Neural cell (in vitro differentiated cells): ENCODE results near the gene C8A. TPM values are rescaled to one million over a fixed set of nuclear protein-coding genes. Genes with fewer than 3 reads are reported as not detected.

Experiments
- H2AFZ ChIP-seq: fragments of 200-600, 300-800 bp; sonication (generic), shearing (Covaris generic); 2 replicates; pipeline ENCODE4 v1.6.0; 2014; ENCODE audit warnings: low read depth, mild to moderate bottlenecking, antibody characterized with exemption, low read length, moderate library complexity
- H3F3A ChIP-seq: fragments of 200-600 bp; shearing (Covaris generic); 2 replicates; pipeline ENCODE4 v1.6.1; 2016; ENCODE audit warnings: mild to moderate bottlenecking, moderate library complexity, mixed read lengths, antibody characterized with exemption, low read length; ENCODE audit not compliant: insufficient read depth, poor library complexity, severe bottlenecking
- H3K27ac ChIP-seq: fragments of 200-600, 300-800 bp; sonication (generic), shearing (Covaris generic); 2 replicates; pipeline ENCODE4 v1.5.1; 2014; ENCODE audit warnings: mild to moderate bottlenecking, low read length, moderate library complexity
- H3K27me3 ChIP-seq: fragments of 300-800, 200-600 bp; sonication (generic), shearing (Covaris generic); 2 replicates; pipeline ENCODE4 v1.6.0; 2014; ENCODE audit warnings: mild to moderate bottlenecking, low read depth, low read length, moderate library complexity; ENCODE audit not compliant: insufficient read depth
- H3K36me3 ChIP-seq: fragments of 300-800, 200-600 bp; sonication (generic), shearing (Covaris generic); 2 replicates; pipeline ENCODE4 v1.5.1; 2014; ENCODE audit warnings: mild to moderate bottlenecking, antibody characterized with exemption, low read length, moderate library complexity; ENCODE audit not compliant: insufficient read depth
- H3K4me2 ChIP-seq: fragments of 300-800, 200-600 bp; sonication (generic), shearing (Covaris generic); 2 replicates; pipeline ENCODE4 v1.6.0; 2014; ENCODE audit warnings: mild to moderate bottlenecking, low read length
- H3K4me3 ChIP-seq: fragments of 300-800, 200-600 bp; sonication (generic), shearing (Covaris generic); 2 replicates; pipeline ENCODE4 v1.5.1; 2014; ENCODE audit warnings: mild to moderate bottlenecking, low read length, moderate library complexity
- H3K79me2 ChIP-seq: fragments of 200-600 bp; shearing (Covaris generic); replicated peaks from 2 replicates; pipeline ENCODE4 v1.6.0; 2014; ENCODE audit warnings: mild to moderate bottlenecking, low read length, moderate library complexity; ENCODE audit not compliant: insufficient read depth
- H3K9ac ChIP-seq: fragments of 300-800, 200-600 bp; sonication (generic), shearing (Covaris generic); 2 replicates; pipeline ENCODE4 v1.6.1; 2016; ENCODE audit warnings: mild to moderate bottlenecking, low read length, mixed read lengths
- H3K9me2 ChIP-seq: fragments of 200-600 bp; shearing (Covaris generic); 2 replicates; pipeline ENCODE4 v1.6.1; 2016; ENCODE audit warnings: mild to moderate bottlenecking, low read length, mixed read lengths; ENCODE audit not compliant: insufficient read depth
- H3K9me3 ChIP-seq: fragments of 200-600, 300-800 bp; sonication (generic), shearing (Covaris generic); 2 replicates; pipeline ENCODE4 v1.6.1; 2016; ENCODE audit warnings: mild to moderate bottlenecking, mixed run types, low read length, moderate library complexity, mixed read lengths
- H4K20me1 ChIP-seq: fragments of 200-600 bp; shearing (Covaris generic); 2 replicates; pipeline ENCODE4 v1.6.1; 2016; ENCODE audit warnings: mild to moderate bottlenecking, mixed run types; ENCODE audit not compliant: insufficient read depth
- EP300 ChIP-seq: fragments of 450-650 bp; conservative IDR thresholded peaks from 2 replicates; pipeline ENCODE4 v1.6.1; 2014; ENCODE audit warnings: antibody characterized with exemption, mild to moderate bottlenecking, moderate library complexity; ENCODE audit not compliant: poor library complexity, severe bottlenecking
- EZH2 ChIP-seq: fragments of 200-600, 300-800 bp; shearing (Covaris generic), sonication (generic); IDR thresholded peaks from 2 replicates; pipeline ENCODE4 v1.6.1; 2014; ENCODE audit warnings: antibody characterized with exemption, low read length, borderline replicate concordance, mild to moderate bottlenecking; ENCODE audit not compliant: insufficient read depth, poor library complexity, severe bottlenecking
- MXI1 ChIP-seq: fragments of 450-650 bp; conservative IDR thresholded peaks from 2 replicates; pipeline ENCODE4 v1.6.1; 2014; ENCODE audit warnings: antibody characterized with exemption, mild to moderate bottlenecking; ENCODE audit not compliant: poor library complexity, severe bottlenecking
- POLR2AphosphoS5 ChIP-seq: IDR thresholded peaks from 2 replicates; pipeline ENCODE4 v1.6.1; 2012
- RAD21 ChIP-seq: fragments of 450-650 bp; conservative IDR thresholded peaks from 2 replicates; pipeline ENCODE4 v1.6.1; 2014; ENCODE audit warnings: antibody characterized with exemption, mild to moderate bottlenecking, moderate library complexity
- REST ChIP-seq: IDR thresholded peaks from 2 replicates; pipeline ENCODE4 v1.6.1; 2012; ENCODE audit warnings: borderline replicate concordance
- SMC3 ChIP-seq: fragments of 450-650 bp; conservative IDR thresholded peaks from 2 replicates; pipeline ENCODE4 v1.6.1; 2014; ENCODE audit warnings: antibody characterized with exemption, mild to moderate bottlenecking, moderate library complexity; ENCODE audit not compliant: poor library complexity
- TAF1 ChIP-seq: IDR thresholded peaks from 2 replicates; pipeline ENCODE4 v1.6.1; 2012; ENCODE audit warnings: low read depth
- polyA plus RNA-seq: library from polyadenylated mRNA; depleted of rRNA; stranded (reverse); fragments of >200 nt; gene quantifications from 2 replicates; pipeline ENCODE4 v1.2.3, GENCODE V29; 2014
- TF ChIP-seq, protein P1 (sequence below): fragments of 450-650 bp; IDR thresholded peaks from 2 replicates; pipeline ENCODE4 v1.5.1; 2014; ENCODE audit warnings: antibody characterized with exemption, mild to moderate bottlenecking, moderate library complexity; ENCODE audit not compliant: poor library complexity, severe bottlenecking

C8A gene
- polyA plus RNA-seq, 1 donor from 2014 or later = not detected

DNA sequence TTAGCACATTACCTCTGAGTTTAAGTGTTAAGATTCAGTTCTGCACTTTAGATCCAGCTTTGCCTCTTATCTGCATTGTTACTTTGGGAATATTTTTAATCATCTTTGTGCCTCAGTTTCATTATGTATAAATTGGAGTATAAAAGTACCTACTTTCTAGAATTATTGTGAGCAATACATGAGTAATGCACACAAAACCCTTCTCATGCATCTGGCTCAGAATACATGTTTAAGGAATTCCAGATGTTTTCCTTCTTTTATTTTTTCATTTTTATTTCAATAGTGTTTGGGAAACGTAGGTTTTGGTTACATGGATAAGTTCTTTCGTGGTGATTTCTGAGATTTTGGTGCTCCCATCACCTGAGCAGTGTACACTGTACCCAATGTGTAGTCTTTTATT lies 14.2 kb downstream of the C8A start:
- Histone ChIP-seq H3K27me3 (no peaks in the 10 kb centered on the region), H3F3A (no peaks in the 10 kb centered on the region), H3K79me2 (no peaks in the 10 kb centered on the region), H3K36me3 (no peaks in the 10 kb centered on the region), H4K20me1 (no peaks in the 10 kb centered on the region), H3K4me3 (no peak overlapping the region), H3K27ac (no peak overlapping the region), H3K4me2 (no peak overlapping the region), H3K9ac (no peak overlapping the region), H3K9me2 (no peaks in the 10 kb centered on the region), H2AFZ (no peak overlapping the region), H3K9me3 (no peaks in the 10 kb centered on the region)
- no peak for TF ChIP-seq TAF1
- no peak for TF ChIP-seq SMC3
- TF ChIP-seq, protein P1, sequence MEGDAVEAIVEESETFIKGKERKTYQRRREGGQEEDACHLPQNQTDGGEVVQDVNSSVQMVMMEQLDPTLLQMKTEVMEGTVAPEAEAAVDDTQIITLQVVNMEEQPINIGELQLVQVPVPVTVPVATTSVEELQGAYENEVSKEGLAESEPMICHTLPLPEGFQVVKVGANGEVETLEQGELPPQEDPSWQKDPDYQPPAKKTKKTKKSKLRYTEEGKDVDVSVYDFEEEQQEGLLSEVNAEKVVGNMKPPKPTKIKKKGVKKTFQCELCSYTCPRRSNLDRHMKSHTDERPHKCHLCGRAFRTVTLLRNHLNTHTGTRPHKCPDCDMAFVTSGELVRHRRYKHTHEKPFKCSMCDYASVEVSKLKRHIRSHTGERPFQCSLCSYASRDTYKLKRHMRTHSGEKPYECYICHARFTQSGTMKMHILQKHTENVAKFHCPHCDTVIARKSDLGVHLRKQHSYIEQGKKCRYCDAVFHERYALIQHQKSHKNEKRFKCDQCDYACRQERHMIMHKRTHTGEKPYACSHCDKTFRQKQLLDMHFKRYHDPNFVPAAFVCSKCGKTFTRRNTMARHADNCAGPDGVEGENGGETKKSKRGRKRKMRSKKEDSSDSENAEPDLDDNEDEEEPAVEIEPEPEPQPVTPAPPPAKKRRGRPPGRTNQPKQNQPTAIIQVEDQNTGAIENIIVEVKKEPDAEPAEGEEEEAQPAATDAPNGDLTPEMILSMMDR = no peak
- TF ChIP-seq POLR2AphosphoS5 = no peak
- TF ChIP-seq RAD21 = no peak
- no peak for TF ChIP-seq EZH2
- TF ChIP-seq MXI1 = no peak
- TF ChIP-seq EP300 = no peak
- no peak for TF ChIP-seq REST

DNA sequence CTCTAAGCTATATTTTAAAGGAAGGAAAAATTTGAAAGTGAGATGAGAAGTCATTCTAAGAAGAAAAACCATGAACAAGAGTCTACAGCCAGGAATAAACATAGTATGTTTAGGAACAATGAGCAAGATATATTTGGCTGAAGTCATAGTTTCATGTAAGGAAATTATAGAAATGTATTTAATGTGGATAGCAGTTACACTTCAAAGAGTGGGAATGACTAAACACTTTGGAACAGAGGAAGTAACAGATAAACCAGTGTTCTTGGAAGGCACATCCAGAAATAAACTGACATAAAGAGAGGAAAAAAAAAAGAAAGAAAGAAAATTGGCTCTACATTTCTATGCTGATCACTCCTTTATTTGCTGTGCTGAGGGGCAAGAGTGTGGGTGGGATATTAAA lies 18.0 kb downstream of the C8A start:
- H3K9me2 ChIP-seq = no peaks in the 10 kb centered on the region
- no peak overlapping the region for H3K9ac ChIP-seq
- no peaks in the 10 kb centered on the region for H3K9me3 ChIP-seq
- H3K79me2 ChIP-seq = no peaks in the 10 kb centered on the region
- H3F3A ChIP-seq = peaks cover 5% of the 10 kb centered on the region
- H3K4me2 ChIP-seq = no peak overlapping the region
- no peak overlapping the region for H2AFZ ChIP-seq
- no peak overlapping the region for H3K4me3 ChIP-seq
- no peaks in the 10 kb centered on the region for H3K36me3 ChIP-seq
- no peaks in the 10 kb centered on the region for H3K27me3 ChIP-seq
- no peak overlapping the region for H3K27ac ChIP-seq
- TF ChIP-seq, protein P1 = no peak
- TF ChIP-seq MXI1 (no peak), EZH2 (no peak), EP300 (no peak), REST (no peak), RAD21 (no peak), SMC3 (no peak), TAF1 (no peak), POLR2AphosphoS5 (no peak)
- H4K20me1 ChIP-seq = no peaks in the 10 kb centered on the region
